Heart left ventricle (tissue), 16 donors: ENCODE measurements around the gene SLC1A7. TPM values are rescaled to one million over a fixed set of nuclear protein-coding genes. Genes with fewer than 3 reads are reported as not detected.

Experiments used
- ATAC-seq, 4 donors: fragments of 200-7000 bp; cut with Tn5 transposase; one replicate each; pipeline ENCODE4 v1.9.1; 2020 to 2022; ENCODE audit warnings: moderate library complexity in 4 of 4, mild to moderate bottlenecking in 3 of 4, moderate number of reproducible peaks in 1 of 4
- DNase-seq, 5 donors: peaks; one replicate each; pipeline ENCODE4 v3.0.0-alpha.2; 2020
- H3K27ac ChIP-seq, 12 donors: fragments of 200-600 bp; sonication (generic) in 4 of 12; one replicate each; pipeline versions ENCODE4 v1.5.0 to v1.8.0; 2016 to 2022; ENCODE audit warnings: mild to moderate bottlenecking in 2 of 12
- H3K27me3 ChIP-seq, 9 donors: fragments of 200-600 bp; sonication (generic) in 2 of 9; one replicate each; pipeline versions ENCODE4 v1.5.1 to v1.8.0; 2016 to 2022; ENCODE audit warnings: mild to moderate bottlenecking in 3 of 9
- H3K36me3 ChIP-seq, 9 donors: fragments of 200-600 bp; sonication (generic) in 2 of 9; one replicate each; pipeline versions ENCODE4 v1.5.0 to v1.8.0; 2018 to 2022; ENCODE audit warnings: mild to moderate bottlenecking in 2 of 9
- H3K4me1 ChIP-seq, 12 donors: fragments of 200-600 bp; sonication (generic) in 4 of 12; one replicate each; pipeline versions ENCODE4 v1.5.0 to v1.8.0; 2016 to 2022; ENCODE audit warnings: mild to moderate bottlenecking in 3 of 12
- H3K4me3 ChIP-seq, 12 donors: fragments of 200-600 bp; sonication (generic) in 4 of 12; one replicate each; pipeline versions ENCODE4 v1.5.0 to v1.8.0; 2017 to 2022; ENCODE audit warnings: mild to moderate bottlenecking in 9 of 12, moderate library complexity in 4 of 12
- H3K9me3 ChIP-seq, 12 donors: fragments of 200-600 bp; sonication (generic) in 4 of 12; one replicate each; pipeline versions ENCODE4 v1.5.0 to v1.8.0; 2016 to 2022; ENCODE audit warnings: mild to moderate bottlenecking in 1 of 12
- CTCF ChIP-seq, 12 donors: fragments of 200-600 bp; sonication (generic) in 4 of 12; IDR thresholded peaks; one replicate each; pipeline versions ENCODE4 v1.5.0 to v1.8.0; 2018 to 2022; ENCODE audit warnings: antibody characterized with exemption in 12 of 12, mild to moderate bottlenecking in 5 of 12
- POLR2A ChIP-seq, 2 donors: fragments of 450-650 bp; IDR thresholded peaks; one replicate each; pipeline ENCODE4 v1.6.1; 2017; ENCODE audit warnings: antibody characterized with exemption in 2 of 2, mild to moderate bottlenecking in 2 of 2, moderate library complexity in 2 of 2
- WGBS, 4 donors: extraction: QIAGEN DNeasy Blood & Tissue Kit in 2 of 4; methylation state at CpG; one replicate each; pipeline versions ENCODE4 v1.1.5 to v1.1.7; 2013 to 2018; 5-methylcytosine and 5-hydroxymethylcytosine counted together
- intact Hi-C, 10 donors: fragments of 100-400 bp; cut with DNase I; formaldehyde crosslinking; loops; one replicate each; pipeline versions ENCODE4 v1.11.1 to v1.14.2; 2022
- polyA plus RNA-seq, 2 donors: library from polyadenylated mRNA; stranded (reverse); fragments of 200-250 nt; gene quantifications; one replicate each; pipeline ENCODE4 v1.2.3, GENCODE V29; 2013
- total RNA-seq, 9 donors: library from RNA; depleted of rRNA in 2 of 9; stranded (reverse); fragments of >200 nt in 2 of 9; fragmentation: NEBNext Ultra II Directional in 3 of 9; extraction: Animal tissue kit (Norgen Biotek cat#: 25700) in 3 of 9; gene quantifications; one replicate each; pipeline versions ENCODE4 v1.1.0 to v1.2.4, GENCODE V29; 2016 to 2023
- donor health status: ischemic (EF 13 %, LVEDD 7.1; RV severe dilation, severe dysfunction).
- donor health status: healthy with polysubstance abuse.
- donor health status: DM: no; HTN: yes; CAD: no.
- donor health status: DM: no; HTN: no; CAD: no.
- donor health status: ischemic (EF 25% LVEDD 6.9; RV normal size, moderate dysfunction).
- donor health status: ischemic (EF 25% LVEDD 5.7; RV mildly dilated, moderate dysfunction).
- donor health status: healthy.
- donor health status: DM: yes; HTN: yes; CAD: no.
- donor health status: ischemic (EF 35%, LVEDD 5.7; RV mildly dilated, moderate dysfunction).
- donor health status: nonischemic (EF 11% LVEDD 7.7; RV severe dilation, severe dysfunction).
- donor health status: DM: yes; HTN: yes; CAD: no.
- donor health status: PGD.
- donor health status: ischemic (EF 29% LVEDD 5.4; RV normal size, mild dysfunction).
- donor health status: nonischemic (EF 23%, LVEDD 6.1; RV moderate dilation, normal function).

SLC1A7 gene
- total and polyA plus RNA-seq, 11 donors: 0.07 to 1.1 (median 0.33) TPM; not detected in 2

DNA sequence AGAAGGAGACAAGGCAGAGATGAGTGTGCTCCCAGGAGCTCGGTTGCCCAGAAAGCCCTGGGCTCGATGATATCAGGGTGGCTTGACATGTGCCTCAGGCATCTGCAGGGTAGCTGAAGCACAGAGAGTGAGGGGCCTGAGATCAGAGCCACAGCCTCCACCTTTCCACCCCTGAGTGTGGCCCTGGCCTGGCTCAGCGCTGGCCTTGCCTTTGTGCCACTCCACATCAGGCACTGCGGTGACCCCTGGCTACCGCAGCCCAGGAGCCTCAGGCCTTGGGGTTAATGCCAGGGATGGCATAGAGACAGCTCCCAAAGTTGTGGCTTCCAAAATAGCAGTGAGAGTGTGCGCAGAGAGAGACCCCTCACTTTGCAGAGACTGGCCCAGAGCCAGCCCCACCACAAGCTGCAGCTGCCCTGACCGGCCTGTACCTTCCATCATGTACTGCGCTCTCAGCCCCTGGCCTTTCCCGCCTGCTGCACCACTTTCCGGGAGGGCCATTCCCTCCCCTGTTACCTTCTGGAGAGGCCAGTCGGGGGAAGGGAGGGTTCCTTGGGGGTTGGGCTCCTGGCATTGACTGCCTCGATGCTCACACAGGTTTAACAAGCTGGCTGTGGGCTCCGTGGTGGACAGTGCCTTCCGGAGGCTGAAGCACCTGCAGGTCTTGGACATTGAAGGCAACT is 60.9 kb downstream of the SLC1A7 start:
- Histone ChIP-seq H3K27me3 (no peaks in the 10 kb centered on the region), H3K4me1 (peaks cover 0 to 5% (median 0%) of the 10 kb centered on the region in 12 donors), H3K27ac (no peak overlapping the region), H3K9me3 (no peaks in the 10 kb centered on the region), H3K4me3 (no peak overlapping the region), H3K36me3 (peaks cover 0 to 57% (median 0%) of the 10 kb centered on the region in 9 donors)
- intact Hi-C loops: no loop called here
- DNase-seq (peak in 2 of 5 donors; percentile 18 to 42), ATAC-seq (no peak)
- TF ChIP-seq CTCF (IDR thresholded peaks at IDR 0.05): no peak
- no peak for TF ChIP-seq POLR2A (IDR thresholded peaks at IDR 0.05)
- WGBS, 4 donors: 74 to 82% (median 80%) methylated on average over 8 to 14 of the region's 14 CpGs

DNA sequence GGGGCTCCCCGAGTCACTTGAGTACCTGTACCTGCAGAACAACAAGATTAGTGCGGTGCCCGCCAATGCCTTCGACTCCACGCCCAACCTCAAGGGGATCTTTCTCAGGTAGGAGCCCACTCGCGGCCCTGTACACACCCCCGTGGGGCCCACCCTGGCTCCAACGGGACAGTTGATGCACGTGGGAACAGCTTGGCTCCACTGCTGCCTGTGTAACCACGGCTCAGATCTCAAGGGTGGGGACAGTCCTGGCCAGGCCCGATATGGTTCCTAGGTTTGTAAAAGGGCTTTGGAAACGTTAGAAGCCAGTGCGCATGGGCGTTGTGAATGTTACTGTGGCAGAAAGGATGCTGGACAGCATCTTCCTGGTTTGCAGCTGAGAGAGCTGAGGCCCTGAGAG is 61.7 kb downstream of the SLC1A7 start:
- WGBS, 4 donors: 89 to 94% (median 91%) methylated on average over 9 to 15 of the region's 15 CpGs
- TF ChIP-seq CTCF (IDR thresholded peaks at IDR 0.05): no peak
- no peak for TF ChIP-seq POLR2A (IDR thresholded peaks at IDR 0.05)
- Histone ChIP-seq H3K27me3 (no peaks in the 10 kb centered on the region), H3K27ac (no peak overlapping the region), H3K4me1 (no peaks in the 10 kb centered on the region), H3K4me3 (no peak overlapping the region), H3K36me3 (peaks cover 0 to 57% (median 0%) of the 10 kb centered on the region in 9 donors), H3K9me3 (no peaks in the 10 kb centered on the region)
- intact Hi-C loops: no loop called here
- ATAC-seq (no peak), DNase-seq (peak in 2 of 5 donors; percentile 23 to 50)

DNA sequence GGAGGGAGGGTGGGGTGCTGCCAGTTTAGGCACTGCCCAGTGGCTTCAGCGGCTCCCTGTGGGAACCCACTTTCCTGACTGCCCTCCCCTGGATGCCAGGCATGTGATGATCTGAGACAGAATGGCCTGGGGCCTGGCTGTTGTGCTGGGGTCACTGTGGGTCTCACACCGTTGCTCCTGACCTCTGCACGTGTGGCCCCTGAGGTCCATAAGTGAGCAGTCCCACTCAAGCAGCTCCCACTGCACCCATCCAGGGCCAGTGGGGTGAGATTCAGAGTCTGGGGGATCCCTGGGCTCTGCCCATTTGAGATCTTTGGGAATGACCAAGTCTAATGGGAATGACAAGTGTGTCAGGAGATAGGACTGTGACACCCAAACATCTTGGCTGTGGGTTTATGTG is 62.4 kb downstream of the SLC1A7 start:
- intact Hi-C loops: no loop called here
- ATAC-seq: no peak
- Histone ChIP-seq H3K36me3 (peaks cover 0 to 56% (median 0%) of the 10 kb centered on the region in 9 donors), H3K9me3 (no peaks in the 10 kb centered on the region), H3K27ac (no peak overlapping the region), H3K4me1 (no peaks in the 10 kb centered on the region), H3K4me3 (no peak overlapping the region), H3K27me3 (no peaks in the 10 kb centered on the region)
- 33 to 87% (median 66%) methylated on average over 3 of the region's 3 CpGs for WGBS, 4 donors
- TF ChIP-seq POLR2A (IDR thresholded peaks at IDR 0.05): no peak
- no peak for TF ChIP-seq CTCF (IDR thresholded peaks at IDR 0.05)
- DNase-seq: peak in 2 of 5 donors; percentile 8 to 9

DNA sequence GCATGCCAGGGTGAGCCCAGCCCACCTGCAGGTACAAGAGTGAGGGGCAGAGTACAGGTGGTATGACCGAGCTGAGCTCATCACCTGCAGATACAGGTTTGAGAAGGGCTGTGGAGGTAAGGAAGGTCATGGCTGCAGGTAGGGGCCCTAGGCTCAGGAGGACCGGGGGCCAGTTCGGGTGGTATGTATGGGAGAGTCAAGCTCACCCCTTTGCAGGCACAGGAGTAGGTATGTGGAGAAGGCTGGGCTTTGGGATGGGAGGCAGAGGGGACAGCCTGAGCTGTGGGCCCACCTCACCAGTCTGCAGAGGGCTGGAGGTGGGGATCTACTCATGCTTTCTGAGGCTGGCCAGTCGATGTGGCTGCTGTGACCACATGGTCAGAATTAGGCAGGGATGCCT is 63.2 kb downstream of the SLC1A7 start:
- H3K9me3 ChIP-seq: no peaks in the 10 kb centered on the region
- 89 to 98% (median 94%) methylated on average over 3 to 4 of the region's 4 CpGs for WGBS, 4 donors
- TF ChIP-seq CTCF (IDR thresholded peaks at IDR 0.05): no peak
- TF ChIP-seq POLR2A (IDR thresholded peaks at IDR 0.05): no peak
- peak in 3 of 5 donors; percentile 6 to 39 (median 14) for DNase-seq
- H3K36me3 ChIP-seq: peaks cover 0 to 53% (median 0%) of the 10 kb centered on the region in 9 donors
- intact Hi-C loops: no loop called here
- peaks cover 0 to 6% (median 0%) of the 10 kb centered on the region in 12 donors for H3K4me1 ChIP-seq
- ATAC-seq: no peak
- H3K27me3 ChIP-seq: no peaks in the 10 kb centered on the region
- H3K27ac ChIP-seq: no peak overlapping the region
- H3K4me3 ChIP-seq: no peak overlapping the region
